ENCODE results near the gene RANBP1. TPM values are rescaled to one million over a fixed set of nuclear protein-coding genes. Genes with fewer than 3 reads are reported as not detected.
A peak's percentile ranks its signal among the peaks of the same experiment; 100 is the strongest.

Gene RANBP1
- total and polyA plus RNA-seq, 2 of the 13 experiments (the other 11 are each of a cell fraction or from before 2014, with no cell fraction given) = 181 to 492 TPM

DNA sequence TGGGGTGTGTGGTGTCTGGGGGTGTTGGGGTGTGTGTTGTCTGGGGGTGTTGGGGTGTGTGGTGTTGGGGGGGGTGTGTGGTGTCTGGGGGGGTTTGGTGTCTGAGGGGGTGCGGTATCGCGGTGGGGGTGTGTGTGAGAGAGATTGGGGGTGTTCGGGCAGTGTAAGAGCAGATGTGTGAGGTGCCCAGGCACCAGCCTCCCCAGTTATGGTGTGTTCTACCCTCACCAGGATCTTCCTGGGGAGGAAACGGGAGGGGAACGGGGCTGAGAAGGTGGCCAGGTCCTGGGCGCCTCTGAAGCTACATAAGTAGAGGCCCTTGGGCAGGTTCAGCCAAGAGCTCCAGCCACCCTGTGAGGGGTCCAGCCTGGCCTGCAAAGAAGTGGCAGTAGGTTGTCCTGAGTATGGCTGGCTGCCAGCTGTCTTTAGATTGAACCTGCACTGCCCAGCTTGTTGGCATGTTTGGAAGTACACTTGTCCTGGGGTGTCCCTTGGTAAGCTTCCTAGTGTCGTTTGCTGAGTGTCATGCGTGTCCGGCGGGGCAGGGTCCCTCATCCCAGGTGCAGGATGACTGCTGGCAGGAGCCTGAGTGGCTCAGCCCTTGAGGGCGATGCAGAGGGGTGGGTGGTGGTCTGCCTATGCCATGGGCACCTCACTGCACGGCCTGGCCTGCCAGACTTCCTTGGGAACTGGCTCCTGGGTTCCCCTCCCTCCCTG, 7.6 kb downstream of the RANBP1 start:
- FAIRE-seq = no peak
- ChIA-PET CTCF (ENCODE audit: low intra/inter-chr PET ratio, low total read pairs) (no interaction called here), POLR2A (no interaction called here)
- Histone ChIP-seq H3K27me3 (ENCODE audit: control insufficient read depth in 1 of 2, insufficient read depth in 2 of 2, low read length in 2 of 2) (no peaks in the 10 kb centered on the region), H3K27ac (ENCODE audit: extremely low read length, insufficient read depth, low read length) (no peak overlapping the region), H3K9ac (ENCODE audit: insufficient read depth, low read depth, low read length) (no peak overlapping the region), H3K79me2 (ENCODE audit: insufficient read depth, low read length) (peaks cover 38% of the 10 kb centered on the region), H2AFZ (ENCODE audit: low read length) (no peak overlapping the region), H3K4me2 (ENCODE audit: low read depth, low read length) (no peak overlapping the region), H3K9me3 (ENCODE audit: low read length) (no peaks in the 10 kb centered on the region), H3K4me3 (replicated peaks in 1 of 3; ENCODE audit: insufficient read depth in 1 of 3, low read depth in 2 of 3, low read length in 3 of 3) (no peak overlapping the region), H4K20me1 (ENCODE audit: insufficient read depth, low read length) (0 out of 2 replicates have a peak, but pooled peaks cover 6% of the 10 kb centered on the region), H3K4me1 (ENCODE audit: insufficient read depth, low read length) (peaks cover 49% of the 10 kb centered on the region), H3K36me3 (replicated peaks in 1 of 2; ENCODE audit: control insufficient read depth in 1 of 2, insufficient read depth in 2 of 2, low read length in 2 of 2) (peaks cover 30 to 83% of the 10 kb centered on the region in 2 experiments)
- in situ Hi-C loops (cut with HindIII; ENCODE audit: extremely low pct_ligation_motif_present, low pct_unique_long_range_greater_than_20kb) (no loop called here), intact Hi-C loops (cut with micrococcal nuclease; ENCODE audit: unreplicated experiment) (no loop called here)
- DNase-seq (ENCODE audit: low spot score) = no peak
- no peak for ATAC-seq
- TF ChIP-seq AGO2 (optimal IDR thresholded peaks at IDR 0.05; ENCODE audit: low read depth, low read length) = peak; percentile 20
- no peak for TF ChIP-seq ZNF577 (CRISPR knock-in tag; IDR thresholded peaks at IDR 0.05; ENCODE audit: borderline replicate concordance, low read depth)
- TF ChIP-seq SKI (IDR thresholded peaks at IDR 0.05; ENCODE audit: partially characterized antibody) = no peak
- TF ChIP-seq POLR2G (IDR thresholded peaks at IDR 0.05; ENCODE audit: low read depth, low read length) = 0 out of 2 replicates have a peak, but pooled peaks have one; percentile 31
- no TSS peak for BruUV-seq (replicated peaks)
- 100% methylated on average over 9 of the region's 13 CpGs for WGBS (ENCODE audit: low lambda C conversion rate)

DNA sequence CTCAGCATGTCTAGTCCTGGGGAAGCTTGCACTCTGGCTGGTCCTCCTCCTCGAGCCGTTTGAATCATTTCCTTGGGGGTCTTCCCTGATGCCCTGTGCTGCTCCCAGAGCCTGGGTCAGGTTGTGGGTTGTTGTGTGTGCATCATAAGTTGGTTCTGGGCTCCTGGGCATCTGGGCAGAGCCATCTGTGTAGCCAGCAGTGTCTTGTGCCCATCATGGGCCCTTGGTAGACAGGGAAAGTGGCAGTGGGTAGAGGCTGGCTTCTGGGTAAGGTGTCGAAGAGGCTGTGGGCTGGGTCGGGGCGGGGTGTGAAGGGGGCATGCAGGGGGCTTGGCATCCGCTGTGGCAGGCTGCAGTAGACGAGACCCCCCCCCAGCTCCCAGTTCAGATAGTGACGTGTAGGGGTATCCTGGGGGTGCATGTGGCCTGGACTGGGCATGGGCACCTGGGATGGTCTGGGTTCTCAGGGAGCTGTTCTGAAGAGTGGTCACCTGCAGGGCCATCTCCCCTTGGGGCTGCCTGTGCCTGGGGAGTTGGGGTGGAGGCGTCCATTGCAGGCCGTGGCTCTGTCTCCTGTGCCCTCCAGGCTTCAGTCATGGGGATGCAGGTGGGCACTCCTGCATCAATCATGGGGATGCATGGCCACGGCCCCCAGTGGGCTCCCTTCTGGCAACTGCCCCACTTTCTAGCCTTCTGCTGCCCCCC, 8.3 kb downstream of the RANBP1 start:
- TF ChIP-seq POLR2A (IDR thresholded peaks at IDR 0.05; ENCODE audit: insufficient read depth in 1 of 2, low read depth in 2 of 2, low read length in 2 of 2) = peak in 1 of 2 experiments; percentile 19; a peak in 1 of 4 replicates
- TF ChIP-seq STAT5B (CRISPR knock-in tag; IDR thresholded peaks at IDR 0.05) = no peak
- in situ Hi-C loops (cut with HindIII; ENCODE audit: extremely low pct_ligation_motif_present, low pct_unique_long_range_greater_than_20kb) (no loop called here), intact Hi-C loops (cut with micrococcal nuclease; ENCODE audit: unreplicated experiment) (no loop called here)
- Histone ChIP-seq H2AFZ (ENCODE audit: low read length) (no peak overlapping the region), H3K27me3 (ENCODE audit: control insufficient read depth in 1 of 2, insufficient read depth in 2 of 2, low read length in 2 of 2) (no peaks in the 10 kb centered on the region), H3K4me3 (replicated peaks in 1 of 3; ENCODE audit: insufficient read depth in 1 of 3, low read depth in 2 of 3, low read length in 3 of 3) (no peak overlapping the region), H3K79me2 (ENCODE audit: insufficient read depth, low read length) (peaks cover 31% of the 10 kb centered on the region), H3K36me3 (replicated peaks in 1 of 2; ENCODE audit: control insufficient read depth in 1 of 2, insufficient read depth in 2 of 2, low read length in 2 of 2) (peaks cover 30 to 77% of the 10 kb centered on the region in 2 experiments), H3K27ac (ENCODE audit: extremely low read length, insufficient read depth, low read length) (no peak overlapping the region), H3K4me1 (ENCODE audit: insufficient read depth, low read length) (peaks cover 49% of the 10 kb centered on the region), H3K9me3 (ENCODE audit: low read length) (no peaks in the 10 kb centered on the region), H3K4me2 (ENCODE audit: low read depth, low read length) (no peak overlapping the region), H4K20me1 (ENCODE audit: insufficient read depth, low read length) (peaks cover 9% of the 10 kb centered on the region; the same call in 1 of the 2 replicates), H3K9ac (ENCODE audit: insufficient read depth, low read depth, low read length) (no peak overlapping the region)
- CTCF ChIA-PET (ENCODE audit: low intra/inter-chr PET ratio, low total read pairs) = no interaction called here
- FAIRE-seq = no peak
- no peak for ATAC-seq
- POLR2A ChIA-PET = no interaction called here
- BruUV-seq (replicated peaks) = no TSS peak
- DNase-seq (ENCODE audit: low spot score) = no peak
- 98% methylated on average over 6 of the region's 11 CpGs for WGBS (ENCODE audit: low lambda C conversion rate)
